Right lobe of liver (tissue), 4 donors: ENCODE results near the gene CAMTA1.

ENCODE experiments used
- CTCF ChIP-seq, 4 donors: fragments of 200-600 bp in 3 of 4; fragments of 450-650 bp in 1 of 4; IDR thresholded peaks; one replicate each; pipeline versions ENCODE4 v1.5.1 to v1.8.0; 2016 to 2022; ENCODE audit warnings: antibody characterized with exemption in 4 of 4, mild to moderate bottlenecking in 2 of 4
- POLR2A ChIP-seq: fragments of 450-650 bp; IDR thresholded peaks from one replicate; pipeline ENCODE4 v1.6.1; 2017; ENCODE audit warnings: antibody characterized with exemption, mild to moderate bottlenecking
- donor health status: DM: no; HTN: no; CAD: no.
- donor health status: DM: no; HTN: no; CAD: no.
- donor health status: DM: no; HTN: yes; CAD: no.

- TF ChIP-seq CTCF (IDR thresholded peaks at IDR 0.05) (no peak), POLR2A (no peak)
These were observed 693.7 kb downstream of the CAMTA1 start for GRCh38 chr1:7478809-7479499.
